SK-N-SH (cell line): Measurements from ENCODE around the gene BABAM2. TPM values are rescaled to one million over a fixed set of nuclear protein-coding genes. Genes with fewer than 3 reads are reported as not detected.

Source experiments
- CTCF ChIA-PET: fragments of 300-600, 350-600 bp; formaldehyde crosslinking; extraction: SDS; loops from one replicate; lab custom pipeline; 2021; lab: Yijun Ruan, JAX
- POLR2A ChIA-PET: fragments of 350-600 bp; sonication (Branson Sonifier 250); formaldehyde crosslinking; extraction: SDS; loops from one replicate; lab custom pipeline; 2020; ENCODE audit warnings: antibody characterized with exemption, inconsistent platforms; lab: Yijun Ruan, JAX
- DNase-seq: peaks from one replicate; pipeline ENCODE4 v3.0.0; 2012
- H2AFZ ChIP-seq: fragments of 200-600 bp; sonication (generic); 2 replicates; pipeline ENCODE4 v1.8.1; 2016; ENCODE audit warnings: antibody characterized with exemption, mild to moderate bottlenecking, low read depth
- H3F3A ChIP-seq: fragments of 200-600 bp; sonication (generic); replicated peaks from 2 replicates; pipeline ENCODE3; 2016; ENCODE audit warnings: antibody characterized with exemption, mild to moderate bottlenecking; ENCODE audit not compliant: insufficient read depth
- H3K27ac ChIP-seq, 2 experiments: fragments of 200-500 bp in 1 of 2; fragments of 200-600 bp in 1 of 2; sonication (Bioruptor generic) in 1 of 2; sonication (generic), shearing (Covaris generic) in 1 of 2; 2 replicates each; pipeline versions ENCODE4 v1.5.1 to v1.6.1; 2014 to 2016; ENCODE audit warnings: low read depth in 2 of 2, inconsistent platforms in 1 of 2, low read length in 1 of 2, mild to moderate bottlenecking in 1 of 2, mixed read lengths in 1 of 2
- H3K27me3 ChIP-seq: fragments of 200-600 bp; sonication (generic), shearing (Covaris generic); 2 replicates; pipeline ENCODE4 v1.6.1; 2016; ENCODE audit warnings: mixed run types; ENCODE audit not compliant: insufficient read depth
- H3K36me3 ChIP-seq, 2 experiments: fragments of 200-500 bp in 1 of 2; fragments of 200-600 bp in 1 of 2; sonication (Bioruptor generic) in 1 of 2; sonication (generic) in 1 of 2; replicated peaks in 1 of 2; 2 replicates each; pipeline versions ENCODE3 to v1.5.1; 2014 to 2016; ENCODE audit warnings: low read length in 1 of 2, mild to moderate bottlenecking in 1 of 2; ENCODE audit not compliant: insufficient read depth in 2 of 2, control insufficient read depth in 1 of 2
- H3K4me1 ChIP-seq, 2 experiments: fragments of 200-500 bp in 1 of 2; fragments of 200-600 bp in 1 of 2; sonication (Bioruptor generic) in 1 of 2; sonication (generic), shearing (Covaris generic) in 1 of 2; 2 replicates each; pipeline versions ENCODE4 v1.5.1 to v1.6.1; 2014 to 2016; ENCODE audit warnings: low read depth in 1 of 2, low read length in 1 of 2, mixed run types in 1 of 2; ENCODE audit not compliant: insufficient read depth in 2 of 2, control insufficient read depth in 1 of 2
- H3K4me2 ChIP-seq: fragments of 200-600 bp; sonication (generic), shearing (Covaris generic); 2 replicates; pipeline ENCODE4 v1.6.1; 2017; ENCODE audit warnings: mixed run types
- H3K4me3 ChIP-seq, 2 experiments: fragments of 200-500 bp in 1 of 2; fragments of 200-600 bp in 1 of 2; sonication (Bioruptor generic) in 1 of 2; sonication (generic), shearing (Covaris generic) in 1 of 2; 2 replicates each; pipeline versions ENCODE4 v1.5.1 to v1.8.1; 2014 to 2016; ENCODE audit warnings: low read depth in 2 of 2, inconsistent platforms in 1 of 2, low read length in 1 of 2, mild to moderate bottlenecking in 1 of 2, mixed read lengths in 1 of 2, moderate library complexity in 1 of 2
- H3K79me2 ChIP-seq: fragments of 200-600 bp; sonication (generic); 2 replicates; pipeline ENCODE4 v1.8.1; 2017; ENCODE audit warnings: mild to moderate bottlenecking; ENCODE audit not compliant: insufficient read depth
- H3K9ac ChIP-seq: fragments of 200-600 bp; sonication (generic); 2 replicates; pipeline ENCODE4 v1.6.1; 2017; ENCODE audit warnings: mixed run types
- H3K9me2 ChIP-seq: fragments of 200-600 bp; sonication (generic); 2 replicates; pipeline ENCODE4 v1.6.1; 2017; ENCODE audit warnings: mixed run types
- H3K9me3 ChIP-seq: fragments of 200-600 bp; sonication (generic); 2 replicates; pipeline ENCODE4 v1.6.1; 2017; ENCODE audit warnings: mixed run types, mild to moderate bottlenecking, moderate library complexity
- H4K20me1 ChIP-seq: fragments of 200-600 bp; sonication (generic); 2 replicates; pipeline ENCODE4 v1.6.1; 2017; ENCODE audit warnings: mild to moderate bottlenecking, mixed run types; ENCODE audit not compliant: insufficient read depth
- CTCF ChIP-seq: fragments of 200-600 bp; sonication (generic); IDR thresholded peaks from 2 replicates; pipeline ENCODE4 v1.6.1; 2017; ENCODE audit warnings: antibody characterized with exemption, mild to moderate bottlenecking, moderate library complexity
- ELF1 ChIP-seq: IDR thresholded peaks from 2 replicates; pipeline ENCODE4 v1.4.0; 2012
- FOXJ3 ChIP-seq: sonication (generic); formaldehyde crosslinking; IDR thresholded peaks from 2 replicates; pipeline ENCODE4 v1.5.1; 2020; ENCODE audit warnings: mild to moderate bottlenecking, missing genetic modification reagents
- FOXM1 ChIP-seq: IDR thresholded peaks from 2 replicates; pipeline ENCODE4 v1.4.0; 2012; ENCODE audit warnings: low read depth, mild to moderate bottlenecking
- GABPA ChIP-seq: IDR thresholded peaks from 2 replicates; pipeline ENCODE4 v1.4.0; 2012; ENCODE audit warnings: low read depth, mild to moderate bottlenecking
- IRF3 ChIP-seq: fragments of 150-350 bp; IDR thresholded peaks from 2 replicates; pipeline ENCODE4 v1.6.1; 2016; ENCODE audit warnings: mild to moderate bottlenecking, low read depth, low read length
- MXI1 ChIP-seq: IDR thresholded peaks from 2 replicates; pipeline ENCODE4 v1.6.1; 2012; ENCODE audit warnings: mild to moderate bottlenecking, low read depth, low read length, improper control_type of control experiment
- NRF1 ChIP-seq: IDR thresholded peaks from 2 replicates; pipeline ENCODE4 v1.6.1; 2012; ENCODE audit warnings: low read depth, mild to moderate bottlenecking, low read length
- RAD21 ChIP-seq: IDR thresholded peaks from 2 replicates; pipeline ENCODE4 v1.6.1; 2012; ENCODE audit warnings: mild to moderate bottlenecking, low read length
- RCOR1 ChIP-seq: fragments of 150-350 bp; IDR thresholded peaks from 2 replicates; pipeline ENCODE4 v1.6.1; 2017; ENCODE audit warnings: antibody characterized with exemption, low read length
- RXRA ChIP-seq: IDR thresholded peaks from 2 replicates; pipeline ENCODE4 v1.4.0; 2012; ENCODE audit warnings: low read depth, mild to moderate bottlenecking, borderline replicate concordance
- SIN3A ChIP-seq: IDR thresholded peaks from 2 replicates; pipeline ENCODE4 v1.6.1; 2012; ENCODE audit warnings: low read depth, mild to moderate bottlenecking, low read length, moderate library complexity, borderline replicate concordance
- TAF1 ChIP-seq: IDR thresholded peaks from 2 replicates; pipeline ENCODE4 v1.6.1; 2012; ENCODE audit warnings: low read depth, mild to moderate bottlenecking, low read length, moderate library complexity, borderline replicate concordance
- TCF12 ChIP-seq: IDR thresholded peaks from 2 replicates; pipeline ENCODE4 v1.4.0; 2012
- TEAD4 ChIP-seq: IDR thresholded peaks from 2 replicates; pipeline ENCODE4 v1.4.0; 2012; ENCODE audit warnings: mild to moderate bottlenecking, borderline replicate concordance; ENCODE audit not compliant: insufficient read depth
- WGBS: methylation state at CpG from one replicate; pipeline ENCODE4 v1.1.6; 2017; ENCODE audit warnings: low lambda C conversion rate; 5-methylcytosine and 5-hydroxymethylcytosine counted together
- polyA plus RNA-seq, 3 experiments: library from polyadenylated mRNA; depleted of rRNA; stranded (reverse); fragments of >200 nt; gene quantifications; 2 replicates each; pipeline ENCODE4 v1.2.3, GENCODE V29; 2012
- TF ChIP-seq, protein P1 (sequence below): IDR thresholded peaks from 2 replicates; pipeline ENCODE4; 2012
- TF ChIP-seq, protein P2 (sequence below): fragments of 150-350 bp; IDR thresholded peaks from 2 replicates; pipeline ENCODE4 v1.6.1; 2017; ENCODE audit warnings: antibody characterized with exemption, low read length, low read depth, borderline replicate concordance

BABAM2 gene
- polyA plus RNA-seq, 1 of the 3 experiments (the other 2 are of a cell fraction) = 34.0 TPM

DNA sequence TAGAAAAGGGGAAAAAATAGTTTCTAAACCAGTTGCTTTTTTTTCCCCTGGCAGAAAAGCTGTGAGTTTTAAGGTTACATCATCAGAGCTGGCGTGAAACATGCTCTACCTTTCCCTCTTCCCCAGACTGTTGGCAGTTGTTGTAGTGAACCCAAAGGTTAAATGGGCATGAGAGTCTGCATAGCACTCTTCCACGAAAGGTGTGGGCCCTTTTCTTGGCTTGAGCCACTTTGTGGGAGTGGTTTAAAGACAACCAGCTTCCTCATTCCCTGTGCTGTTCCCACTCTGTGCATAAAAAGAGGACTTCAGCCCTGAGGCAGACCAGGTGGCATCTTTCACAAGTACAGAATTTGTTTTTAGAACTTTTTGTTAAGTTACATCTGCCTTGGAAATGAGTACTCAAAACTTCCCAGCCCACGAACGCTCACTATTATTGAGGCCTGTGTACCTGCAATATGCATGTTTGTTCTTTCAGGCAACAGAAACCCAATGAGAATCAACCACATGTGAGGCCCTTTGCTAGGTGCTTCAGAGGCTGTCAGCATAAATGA is 243.8 kb downstream of the BABAM2 start:
- Histone ChIP-seq H3K9me3 (no peaks in the 10 kb centered on the region), H3K79me2 (no peaks in the 10 kb centered on the region), H3K4me1 (peaks cover 0 to 15% of the 10 kb centered on the region in 2 experiments; a peak in 3 of 4 replicates), H3K4me2 (no peak overlapping the region), H3K9ac (no peak overlapping the region), H3F3A (peaks cover 11% of the 10 kb centered on the region), H3K27me3 (no peaks in the 10 kb centered on the region), H3K36me3 (no peaks in the 10 kb centered on the region), H3K4me3 (no peak overlapping the region), H4K20me1 (no peaks in the 10 kb centered on the region), H3K27ac (no peak overlapping the region), H2AFZ (no peak overlapping the region), H3K9me2 (no peaks in the 10 kb centered on the region)
- no peak for DNase-seq
- WGBS = 90% methylated on average over 4 of the region's 4 CpGs
- no peak for TF ChIP-seq FOXM1
- no peak for TF ChIP-seq NRF1
- no peak for TF ChIP-seq RAD21
- TF ChIP-seq TEAD4 = no peak
- no peak for TF ChIP-seq ELF1
- POLR2A ChIA-PET = no interaction called here
- CTCF ChIA-PET = interaction anchor here (1.2 to 1.3 kb wide), 2 partner anchors 18 to 380 kb away, joined by 3 to 5 read pairs; no protein-coding TSS in a partner anchor

- no peaks in the 10 kb centered on the region for H3K9me2 ChIP-seq
- no peaks in the 10 kb centered on the region for H3K36me3 ChIP-seq
- POLR2A ChIA-PET = no interaction called here
- TF ChIP-seq FOXJ3 = no peak
- no peak for TF ChIP-seq RAD21
- TF ChIP-seq TAF1 = no peak
- no peak for TF ChIP-seq CTCF
- no peak for TF ChIP-seq GABPA
- TF ChIP-seq TEAD4 = no peak
- TF ChIP-seq, all 33 proteins: peak for 0
- CTCF ChIA-PET = interaction anchor here (0.6 kb wide), 1 partner anchor 452 kb away, joined by 3 read pairs; no protein-coding TSS in a partner anchor
- Histone ChIP-seq H3K4me2 (no peak overlapping the region), H4K20me1 (no peaks in the 10 kb centered on the region), H3F3A (peaks cover 6% of the 10 kb centered on the region), H3K9me3 (no peaks in the 10 kb centered on the region), H3K4me1 (peaks cover 0 to 9% of the 10 kb centered on the region in 2 experiments; a peak in 2 of 4 replicates), H3K9ac (no peak overlapping the region), H3K79me2 (no peaks in the 10 kb centered on the region), H3K4me3 (no peak overlapping the region), H3K27me3 (no peaks in the 10 kb centered on the region), H2AFZ (no peak overlapping the region), H3K27ac (no peak overlapping the region)
- 90% methylated on average over 1 of the region's 1 CpG for WGBS
- no peak for DNase-seq
Observed at GRCh38 chr2:28134857-28135256, 244.3 kb downstream of the BABAM2 start.

- POLR2A ChIA-PET = no interaction called here
- DNase-seq = no peak
- Histone ChIP-seq H3K9me2 (no peaks in the 10 kb centered on the region), H4K20me1 (no peaks in the 10 kb centered on the region), H3K79me2 (no peaks in the 10 kb centered on the region), H3K27me3 (no peaks in the 10 kb centered on the region), H3K27ac (no peak overlapping the region), H3K9me3 (no peaks in the 10 kb centered on the region), H3K36me3 (no peaks in the 10 kb centered on the region), H3F3A (peaks cover 3% of the 10 kb centered on the region), H3K4me1 (peaks cover 0 to 8% of the 10 kb centered on the region in 2 experiments; a peak in 2 of 4 replicates), H3K4me2 (no peak overlapping the region), H3K9ac (no peak overlapping the region), H2AFZ (no peak overlapping the region), H3K4me3 (no peak overlapping the region)
- CTCF ChIA-PET = interaction anchor here (0.6 kb wide), 1 partner anchor 452 kb away, joined by 3 read pairs; no protein-coding TSS in a partner anchor
- TF ChIP-seq TCF12 (no peak), RXRA (no peak), IRF3 (no peak), TAF1 (no peak), MXI1 (no peak), FOXJ3 (no peak), TEAD4 (no peak), SIN3A (no peak), RCOR1 (no peak)
- TF ChIP-seq, protein P1, sequence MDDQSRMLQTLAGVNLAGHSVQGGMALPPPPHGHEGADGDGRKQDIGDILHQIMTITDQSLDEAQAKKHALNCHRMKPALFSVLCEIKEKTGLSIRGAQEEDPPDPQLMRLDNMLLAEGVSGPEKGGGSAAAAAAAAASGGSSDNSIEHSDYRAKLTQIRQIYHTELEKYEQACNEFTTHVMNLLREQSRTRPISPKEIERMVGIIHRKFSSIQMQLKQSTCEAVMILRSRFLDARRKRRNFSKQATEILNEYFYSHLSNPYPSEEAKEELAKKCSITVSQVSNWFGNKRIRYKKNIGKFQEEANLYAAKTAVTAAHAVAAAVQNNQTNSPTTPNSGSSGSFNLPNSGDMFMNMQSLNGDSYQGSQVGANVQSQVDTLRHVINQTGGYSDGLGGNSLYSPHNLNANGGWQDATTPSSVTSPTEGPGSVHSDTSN = no peak
- TF ChIP-seq, protein P2, sequence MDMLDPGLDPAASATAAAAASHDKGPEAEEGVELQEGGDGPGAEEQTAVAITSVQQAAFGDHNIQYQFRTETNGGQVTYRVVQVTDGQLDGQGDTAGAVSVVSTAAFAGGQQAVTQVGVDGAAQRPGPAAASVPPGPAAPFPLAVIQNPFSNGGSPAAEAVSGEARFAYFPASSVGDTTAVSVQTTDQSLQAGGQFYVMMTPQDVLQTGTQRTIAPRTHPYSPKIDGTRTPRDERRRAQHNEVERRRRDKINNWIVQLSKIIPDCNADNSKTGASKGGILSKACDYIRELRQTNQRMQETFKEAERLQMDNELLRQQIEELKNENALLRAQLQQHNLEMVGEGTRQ = no peak
Observed at GRCh38 chr2:28135324-28135723, 244.8 kb downstream of the BABAM2 start.
